HG02642 (cell line): Measurements from ENCODE around the gene FOXL1.
"Not testable (repeated sequence)": the region's sequence is repeated elsewhere in the genome, so short reads cannot be mapped to it uniquely, and the experiment has no call there.

Experiments
- ATAC-seq: cut with Tn5 transposase; IDR thresholded peaks from one replicate; pipeline ENCODE4 v1.9.1; 2021; ENCODE audit warnings: mild to moderate bottlenecking; ENCODE audit not compliant: unreplicated experiment, poor library complexity

Gene FOXL1

DNA sequence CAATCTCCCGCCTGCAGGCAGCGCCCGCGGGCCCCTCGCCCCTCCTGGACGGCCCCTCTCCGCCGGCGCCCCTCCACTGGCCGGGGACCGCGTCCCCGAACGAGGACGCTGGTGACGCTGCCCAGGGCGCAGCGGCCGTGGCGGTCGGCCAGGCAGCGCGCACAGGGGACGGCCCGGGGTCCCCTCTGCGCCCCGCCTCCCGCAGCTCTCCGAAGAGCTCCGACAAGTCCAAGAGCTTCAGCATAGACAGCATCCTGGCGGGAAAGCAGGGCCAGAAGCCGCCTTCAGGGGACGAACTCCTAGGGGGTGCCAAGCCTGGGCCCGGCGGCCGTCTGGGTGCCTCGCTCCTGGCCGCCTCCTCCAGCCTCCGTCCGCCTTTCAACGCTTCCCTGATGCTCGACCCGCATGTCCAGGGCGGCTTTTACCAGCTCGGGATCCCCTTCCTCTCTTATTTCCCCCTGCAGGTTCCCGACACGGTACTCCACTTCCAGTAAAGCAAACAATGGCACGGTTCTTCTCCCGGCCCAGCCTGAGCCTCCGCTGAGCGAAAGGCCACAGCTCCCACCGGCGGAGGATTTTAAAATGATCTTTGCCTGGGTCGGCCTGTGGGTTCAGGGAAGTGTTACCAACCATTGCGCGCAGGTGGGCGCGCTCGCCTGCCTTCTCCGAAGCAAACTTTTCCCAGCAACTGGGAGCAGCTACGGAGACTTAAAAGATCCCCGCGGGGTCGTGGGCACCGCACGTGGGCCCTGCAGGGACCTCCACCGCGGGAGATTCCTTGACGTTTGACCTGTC, 1.1 kb downstream of the FOXL1 start:
- ATAC-seq = no peak

DNA sequence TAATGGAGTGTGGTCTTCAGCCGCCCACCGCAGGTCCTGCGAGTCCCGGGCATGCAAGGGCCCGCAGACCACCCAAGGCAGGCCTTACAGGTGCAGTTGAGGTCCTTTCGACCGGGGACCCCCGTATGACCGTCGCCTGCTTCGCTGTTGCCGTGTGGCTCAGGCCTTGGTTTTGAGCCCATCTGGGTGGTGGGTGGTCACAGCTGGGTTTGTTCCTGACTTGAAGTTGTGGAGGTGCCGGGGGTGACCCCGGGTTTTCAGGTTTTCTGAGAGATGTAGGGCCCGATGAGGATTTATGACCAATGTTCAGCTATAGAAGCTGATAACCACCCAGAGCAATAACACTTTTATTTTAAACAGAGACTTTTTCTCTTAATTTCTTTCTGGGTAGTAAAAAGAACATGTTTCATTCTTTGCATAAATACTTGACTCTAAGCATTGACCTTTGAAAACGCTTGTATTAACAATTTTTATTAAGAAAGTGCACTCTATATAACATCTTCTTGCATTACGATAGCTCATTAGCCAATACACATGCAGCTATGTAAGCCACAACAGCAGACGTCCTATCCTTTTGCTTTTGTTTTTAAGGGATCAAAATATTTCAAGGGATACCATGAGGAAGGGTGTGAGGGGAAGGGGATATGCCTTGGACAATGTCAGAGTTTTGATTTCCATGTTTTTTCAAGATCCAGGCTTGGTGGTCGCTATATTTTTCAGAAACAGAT, 1.9 kb downstream of the FOXL1 start:
- ATAC-seq = no peak

GRCh38 chr16:86580791-86581170, 2.4 kb downstream of the FOXL1 start:
- no peak for ATAC-seq

DNA sequence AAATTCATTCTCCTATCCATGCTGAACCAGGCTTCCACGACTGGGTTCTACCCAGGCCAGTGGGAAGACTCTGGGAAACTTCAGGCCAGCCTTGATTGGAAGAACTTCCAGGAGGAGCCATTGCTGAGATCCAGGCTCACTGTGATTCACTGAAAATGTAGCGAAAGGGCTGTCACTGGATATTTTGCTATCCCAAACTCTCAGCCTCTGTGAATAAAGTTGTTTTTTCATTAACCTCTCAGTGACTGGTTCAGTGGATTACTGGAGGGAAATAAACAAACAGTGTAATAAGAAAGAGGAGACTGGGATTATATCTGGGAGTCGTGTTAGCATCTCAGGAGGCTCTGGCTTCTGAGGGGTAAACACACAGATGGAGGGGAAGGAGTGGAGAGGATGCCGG, 3.1 kb downstream of the FOXL1 start:
- no peak for ATAC-seq

DNA sequence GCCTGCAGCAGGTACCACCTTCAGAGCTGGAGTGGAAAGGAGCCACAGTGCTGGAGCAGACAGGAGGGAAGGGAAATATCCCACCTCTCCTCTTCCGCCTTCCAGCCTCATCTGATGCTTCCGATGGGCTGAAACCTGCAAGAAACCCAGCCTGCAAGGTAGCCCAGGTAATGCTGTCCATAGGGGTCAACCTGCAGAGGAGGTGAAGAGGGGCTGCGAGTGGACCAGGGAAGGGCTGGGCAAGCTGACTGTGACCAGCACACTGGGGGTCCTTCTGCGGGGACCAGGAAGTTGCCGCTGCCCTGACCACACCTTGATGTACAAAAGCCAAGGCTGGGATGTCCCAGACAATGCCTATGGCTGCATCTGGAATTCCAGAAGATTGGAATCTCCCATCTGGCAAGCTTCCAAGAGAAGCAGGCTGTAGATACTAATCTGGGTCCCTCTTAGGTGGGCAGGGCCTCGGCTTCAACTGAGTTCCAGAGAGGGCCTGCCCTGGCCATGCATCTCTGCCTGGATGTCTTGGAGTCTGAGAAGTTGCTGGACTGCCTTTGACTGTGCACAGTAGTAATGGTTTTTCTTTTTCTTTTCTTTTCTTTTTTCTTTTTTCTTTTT, 5.8 kb downstream of the FOXL1 start:
- ATAC-seq = no peak

- no peak for ATAC-seq
Observed at GRCh38 chr16:86584726-86585721, 6.7 kb downstream of the FOXL1 start.

GRCh38 chr16:86585821-86586611, 7.7 kb downstream of the FOXL1 start:
- no peak for ATAC-seq

DNA sequence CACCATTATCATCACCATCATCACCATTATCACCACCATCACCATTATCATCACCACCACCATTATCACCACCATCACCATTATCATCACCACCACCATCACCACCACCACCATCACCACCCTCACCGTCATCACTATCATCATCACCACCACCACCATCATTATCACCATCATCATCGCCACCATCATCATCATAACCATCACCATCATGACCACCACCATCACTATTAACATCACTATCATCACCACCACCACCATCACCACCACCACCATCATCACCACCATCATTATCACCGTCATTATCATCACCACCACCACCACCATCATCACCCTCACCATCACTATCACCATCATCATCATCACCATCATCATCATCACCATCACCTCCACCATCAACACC, 9.1 kb downstream of the FOXL1 start:
- ATAC-seq = no peak

DNA sequence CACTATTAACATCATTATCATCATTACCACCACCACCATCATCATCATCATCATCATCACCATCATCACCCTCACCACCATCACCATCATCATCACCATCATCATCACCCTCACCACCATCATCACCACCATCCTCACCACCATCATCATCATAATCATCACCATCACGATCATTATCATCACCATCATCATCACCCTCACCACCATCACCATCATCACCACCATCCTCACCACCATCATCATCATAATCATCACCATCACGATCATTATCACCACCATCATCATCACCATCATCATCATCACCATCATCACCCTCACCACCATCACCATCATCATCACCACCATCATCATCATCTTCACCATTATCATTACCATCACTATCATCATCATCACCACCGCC, 9.6 kb downstream of the FOXL1 start:
- not testable (repeated sequence) for ATAC-seq

- ATAC-seq = no peak
Observed at GRCh38 chr16:86590501-86591144, 12.3 kb downstream of the FOXL1 start.

- ATAC-seq = no peak
Observed at GRCh38 chr16:86591270-86591669, 12.9 kb downstream of the FOXL1 start.

DNA sequence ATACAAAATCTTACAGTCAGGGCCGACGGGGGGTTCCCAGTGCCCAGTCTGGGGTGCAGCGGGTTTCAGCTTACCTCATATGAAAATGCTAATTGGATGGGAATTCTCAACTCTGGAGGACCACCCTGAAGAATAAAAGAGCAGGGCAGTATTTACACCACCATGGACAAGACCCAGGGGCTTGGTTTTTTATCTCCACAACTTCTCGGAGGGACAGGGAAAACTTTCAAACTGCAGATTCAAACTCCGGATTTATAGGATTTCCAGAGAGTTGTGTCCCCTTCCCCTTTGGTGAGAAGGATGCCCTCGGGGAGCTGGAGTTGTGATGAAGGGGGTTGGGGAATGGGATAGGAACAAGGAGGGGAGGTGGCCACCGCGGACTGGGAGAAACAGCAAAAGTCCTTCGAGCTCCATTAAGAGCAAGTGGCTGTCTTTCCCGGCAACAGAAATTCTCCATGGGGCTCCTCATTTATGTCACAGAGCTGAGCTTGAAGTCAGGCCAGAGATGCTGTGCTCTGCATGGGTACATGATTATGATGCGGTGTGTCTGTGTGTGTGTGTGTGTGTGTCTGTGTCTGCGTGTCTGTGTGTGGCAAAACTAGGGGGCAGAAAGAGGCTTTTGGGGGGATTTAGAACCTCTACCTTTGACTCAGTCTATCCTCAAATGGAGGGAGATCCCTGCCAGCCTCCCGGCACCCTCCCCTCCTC, 15.7 kb downstream of the FOXL1 start:
- no peak for ATAC-seq

DNA sequence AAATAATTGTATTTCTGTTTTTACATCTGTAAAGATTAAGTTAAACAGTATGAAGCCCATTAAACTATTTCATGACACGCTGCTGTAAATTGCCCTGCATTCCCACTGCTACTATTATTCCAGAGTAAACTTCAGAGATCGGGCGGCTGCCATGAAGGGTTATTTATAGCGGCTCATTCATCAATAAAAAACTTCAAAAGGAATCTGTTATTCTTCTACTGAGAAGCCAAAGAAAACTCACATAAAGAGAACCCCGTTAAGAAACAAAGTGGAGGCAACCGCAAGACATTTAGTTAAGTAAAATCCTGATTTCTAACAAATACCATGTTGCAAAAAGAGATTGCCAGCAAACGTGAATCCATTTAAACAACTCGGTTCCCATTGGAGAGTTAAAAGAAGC, 16.4 kb downstream of the FOXL1 start:
- no peak for ATAC-seq

- no peak for ATAC-seq
Observed at GRCh38 chr16:86595983-86596605, 17.7 kb downstream of the FOXL1 start.

GRCh38 chr16:86597126-86597879, 19.0 kb downstream of the FOXL1 start:
- no peak for ATAC-seq

GRCh38 chr16:86597880-86598606, 19.7 kb downstream of the FOXL1 start:
- no peak for ATAC-seq
